ENCODE measurements around the gene SRGN.

GRCh38 chr10:69062901-69063300 lies 25.0 kb upstream of the SRGN start:
- no peak for TF ChIP-seq CTCF (IDR thresholded peaks at IDR 0.05)
- TF ChIP-seq POLR2A (IDR thresholded peaks at IDR 0.05): no peak

Data from heart left ventricle (tissue), 13 donors.